ENCODE results near the gene MCRIP2.

- no peak for TF ChIP-seq CTCF (IDR thresholded peaks at IDR 0.05)
- no peak for TF ChIP-seq POLR2A (IDR thresholded peaks at IDR 0.05)
Observed at GRCh38 chr16:631808-632358, 9.7 kb upstream of the MCRIP2 start.
